Adipocyte (in vitro differentiated cells): ENCODE measurements around the gene MKX.

Experiments
- DNase-seq: peaks from one replicate; pipeline ENCODE4 v3.0.0-alpha.2; 2015; ENCODE audit warnings: low read depth
- H3K27me3 ChIP-seq: replicated peaks from 2 replicates; pipeline ENCODE4 v1.7.0; 2013; ENCODE audit warnings: mild to moderate bottlenecking, low read length, moderate library complexity; ENCODE audit not compliant: control insufficient read depth, insufficient read depth
- H3K36me3 ChIP-seq: 2 replicates; pipeline ENCODE4 v1.7.0; 2013; ENCODE audit warnings: low read length, mild to moderate bottlenecking, moderate library complexity; ENCODE audit not compliant: control insufficient read depth, insufficient read depth, severe bottlenecking
- H3K4me1 ChIP-seq: 2 replicates; pipeline ENCODE4 v1.7.0; 2013; ENCODE audit warnings: mild to moderate bottlenecking, low read length, moderate library complexity; ENCODE audit not compliant: control insufficient read depth, insufficient read depth
- H3K4me3 ChIP-seq: 2 replicates; pipeline ENCODE4 v1.7.0; 2013; ENCODE audit warnings: mild to moderate bottlenecking, low read length, moderate library complexity
- H3K9ac ChIP-seq: 2 replicates; pipeline ENCODE4 v1.7.0; 2013; ENCODE audit warnings: mild to moderate bottlenecking, low read length, moderate library complexity
- H3K9me3 ChIP-seq: 2 replicates; pipeline ENCODE4 v1.7.0; 2013; ENCODE audit warnings: mild to moderate bottlenecking, low read length, moderate library complexity; ENCODE audit not compliant: control insufficient read depth

MKX gene

GRCh38 chr10:27624941-27625340 lies 120.7 kb downstream of the MKX start:
- DNase-seq, result no peak
- peaks cover 38% of the 10 kb centered on the region for H3K4me1 ChIP-seq
- no peak overlapping the region for H3K4me3 ChIP-seq
- H3K9ac ChIP-seq, result peak overlapping the region; percentile 57
- no peaks in the 10 kb centered on the region for H3K9me3 ChIP-seq
- no peaks in the 10 kb centered on the region for H3K36me3 ChIP-seq
- no peaks in the 10 kb centered on the region for H3K27me3 ChIP-seq
